HT-29 (cell line): ENCODE measurements around the gene CLDN7. TPM values are rescaled to one million over a fixed set of nuclear protein-coding genes. Genes with fewer than 3 reads are reported as not detected.

Experiments used
- DNase-seq: peaks from one replicate; pipeline ENCODE4 v3.0.0-alpha.2; 2015; ENCODE audit warnings: low spot score
- total RNA-seq: library from RNA; depleted of rRNA; stranded (reverse); fragments of >200 nt; shearing (Covaris generic); gene quantifications from 2 replicates; pipeline ENCODE4 v1.2.3, GENCODE V29; 2014; rRNA removed

Gene CLDN7
- 383 and 429 TPM in 2 replicates for total RNA-seq

- peak; percentile 92 for DNase-seq
These were observed at the start of gene CLDN7 for GRCh38 chr17:7262192-7262934. Gene CLDN7 (minus strand): TSS chr17:7262478. CDS start chr17:7262043, 435 bp downstream.

- DNase-seq = no peak
These were observed 48.9 kb upstream of the CLDN7 start for GRCh38 chr17:7311110-7311705.

- DNase-seq = no peak
These were observed 47.4 kb upstream of the CLDN7 start for GRCh38 chr17:7309628-7310027.

GRCh38 chr17:7308625-7309433 lies 46.6 kb upstream of the CLDN7 start:
- DNase-seq = peak; percentile 79

GRCh38 chr17:7307686-7308624 lies 45.7 kb upstream of the CLDN7 start:
- peak; percentile 29 for DNase-seq

- DNase-seq = peak; percentile 99
These were observed 44.8 kb upstream of the CLDN7 start, which contains the start of gene EIF5A for GRCh38 chr17:7306911-7307685. Gene EIF5A (plus strand): TSS chr17:7307628. CDS start chr17:7309636, 2,008 bp downstream.

GRCh38 chr17:7304179-7304578 lies 41.9 kb upstream of the CLDN7 start:
- DNase-seq = no peak

- peak; percentile 79 for DNase-seq
These were observed 34.0 kb upstream of the CLDN7 start for GRCh38 chr17:7296189-7296861.

- peak; percentile 57 for DNase-seq
These were observed 33.2 kb upstream of the CLDN7 start for GRCh38 chr17:7295230-7296180.

GRCh38 chr17:7294614-7295153 lies 32.4 kb upstream of the CLDN7 start, which contains the start of gene YBX2:
Gene YBX2 (minus strand): TSS chr17:7294639. CDS start chr17:7294500, 139 bp downstream.
- peak; percentile 79 for DNase-seq

GRCh38 chr17:7293816-7294613 lies 31.7 kb upstream of the CLDN7 start:
- peak; percentile 57 for DNase-seq

GRCh38 chr17:7293159-7293558 lies 30.9 kb upstream of the CLDN7 start:
- DNase-seq = no peak

- DNase-seq = no peak
These were observed 30.5 kb upstream of the CLDN7 start for GRCh38 chr17:7292729-7293128.

- no peak for DNase-seq
These were observed 29.9 kb upstream of the CLDN7 start for GRCh38 chr17:7292194-7292593.

- no peak for DNase-seq
These were observed 28.4 kb upstream of the CLDN7 start for GRCh38 chr17:7290685-7291084.

- no peak for DNase-seq
These were observed 27.9 kb upstream of the CLDN7 start for GRCh38 chr17:7290166-7290565.
